Osteoblast (primary cell): Measurements from ENCODE around the gene SLC25A21. TPM values are rescaled to one million over a fixed set of nuclear protein-coding genes. Genes with fewer than 3 reads are reported as not detected.

Experiments
- DNase-seq: peaks from one replicate; pipeline ENCODE4 v3.0.0; 2011; ENCODE audit warnings: low spot score, mixed read lengths; ENCODE audit not compliant: insufficient read length; ENCODE audit errors: missing footprints
- H2AFZ ChIP-seq: 2 replicates; pipeline ENCODE4 v1.6.0; 2011; ENCODE audit warnings: mild to moderate bottlenecking, low read length
- H3K27ac ChIP-seq: 2 replicates; pipeline ENCODE4 v1.5.1; 2011; ENCODE audit warnings: mild to moderate bottlenecking, low read depth, low read length, moderate library complexity
- H3K27me3 ChIP-seq: 2 replicates; pipeline ENCODE4 v1.6.0; 2012; ENCODE audit warnings: mild to moderate bottlenecking, control low read depth, inconsistent platforms, low read length, moderate library complexity; ENCODE audit not compliant: insufficient read depth
- H3K36me3 ChIP-seq: 2 replicates; pipeline ENCODE4 v1.5.1; 2011; ENCODE audit warnings: mild to moderate bottlenecking, low read length, control low read depth, moderate library complexity; ENCODE audit not compliant: insufficient read depth
- H3K4me1 ChIP-seq: 2 replicates; pipeline ENCODE4 v1.5.1; 2011; ENCODE audit warnings: mild to moderate bottlenecking, low read length, control low read depth, moderate library complexity; ENCODE audit not compliant: insufficient read depth
- H3K4me2 ChIP-seq: 2 replicates; pipeline ENCODE4 v1.6.0; 2011; ENCODE audit warnings: mild to moderate bottlenecking, low read length; ENCODE audit not compliant: insufficient read depth
- H3K4me3 ChIP-seq: fragments of 200-600 bp; sonication (generic); 3 replicates; pipeline ENCODE4 v1.5.1; 2012; ENCODE audit warnings: mild to moderate bottlenecking, low read length, inconsistent platforms; ENCODE audit not compliant: insufficient read depth
- H3K79me2 ChIP-seq: 2 replicates; pipeline ENCODE4 v1.6.0; 2012; ENCODE audit warnings: mild to moderate bottlenecking, low read length, control low read depth, inconsistent platforms; ENCODE audit not compliant: insufficient read depth
- H3K9me3 ChIP-seq: 2 replicates; pipeline ENCODE4 v1.5.1; 2011; ENCODE audit warnings: low read depth, low read length, control low read depth
- H4K20me1 ChIP-seq: 2 replicates; pipeline ENCODE4 v1.6.0; 2012; ENCODE audit warnings: mild to moderate bottlenecking, low read length, control low read depth; ENCODE audit not compliant: insufficient read depth
- total RNA-seq: library from RNA; depleted of rRNA; stranded (reverse); fragments of >200 nt; gene quantifications from 2 replicates; pipeline ENCODE4 v1.2.3, GENCODE V29; 2012
- TF ChIP-seq, protein P1 (sequence below): IDR thresholded peaks from 2 replicates; pipeline ENCODE4 v1.5.1; 2011; ENCODE audit warnings: mild to moderate bottlenecking, low read depth, low read length, moderate library complexity; ENCODE audit errors: extremely low read depth

Gene SLC25A21
- total RNA-seq, 1 donor, result 0.72 TPM

DNA sequence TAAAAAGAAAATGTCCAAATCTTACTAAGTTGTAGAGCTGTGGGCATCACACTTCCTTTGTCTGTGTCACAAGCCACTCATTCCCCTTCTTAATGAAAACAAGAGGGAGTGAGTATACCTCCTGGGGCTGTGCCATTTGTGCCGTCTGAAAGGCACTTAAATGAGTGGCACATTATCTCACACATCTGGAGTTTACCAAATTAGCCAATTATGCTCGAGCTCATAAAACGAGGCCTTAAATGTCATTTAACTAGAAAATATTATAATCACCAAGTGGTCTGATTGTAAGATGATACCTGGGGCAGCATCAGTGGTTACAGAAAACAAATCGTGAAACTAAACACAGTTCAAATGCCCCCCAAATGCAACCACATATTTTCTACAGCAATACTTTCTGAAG lies 364.7 kb downstream of the SLC25A21 start:
- Histone ChIP-seq H2AFZ (no peak overlapping the region), H3K4me3 (no peak overlapping the region), H3K36me3 (no peaks in the 10 kb centered on the region), H3K4me2 (no peak overlapping the region), H4K20me1 (no peaks in the 10 kb centered on the region), H3K79me2 (no peaks in the 10 kb centered on the region), H3K9me3 (no peaks in the 10 kb centered on the region), H3K4me1 (no peaks in the 10 kb centered on the region), H3K27me3 (no peaks in the 10 kb centered on the region), H3K27ac (no peak overlapping the region)
- no peak for DNase-seq
- TF ChIP-seq, protein P1, sequence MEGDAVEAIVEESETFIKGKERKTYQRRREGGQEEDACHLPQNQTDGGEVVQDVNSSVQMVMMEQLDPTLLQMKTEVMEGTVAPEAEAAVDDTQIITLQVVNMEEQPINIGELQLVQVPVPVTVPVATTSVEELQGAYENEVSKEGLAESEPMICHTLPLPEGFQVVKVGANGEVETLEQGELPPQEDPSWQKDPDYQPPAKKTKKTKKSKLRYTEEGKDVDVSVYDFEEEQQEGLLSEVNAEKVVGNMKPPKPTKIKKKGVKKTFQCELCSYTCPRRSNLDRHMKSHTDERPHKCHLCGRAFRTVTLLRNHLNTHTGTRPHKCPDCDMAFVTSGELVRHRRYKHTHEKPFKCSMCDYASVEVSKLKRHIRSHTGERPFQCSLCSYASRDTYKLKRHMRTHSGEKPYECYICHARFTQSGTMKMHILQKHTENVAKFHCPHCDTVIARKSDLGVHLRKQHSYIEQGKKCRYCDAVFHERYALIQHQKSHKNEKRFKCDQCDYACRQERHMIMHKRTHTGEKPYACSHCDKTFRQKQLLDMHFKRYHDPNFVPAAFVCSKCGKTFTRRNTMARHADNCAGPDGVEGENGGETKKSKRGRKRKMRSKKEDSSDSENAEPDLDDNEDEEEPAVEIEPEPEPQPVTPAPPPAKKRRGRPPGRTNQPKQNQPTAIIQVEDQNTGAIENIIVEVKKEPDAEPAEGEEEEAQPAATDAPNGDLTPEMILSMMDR, result no peak

DNA sequence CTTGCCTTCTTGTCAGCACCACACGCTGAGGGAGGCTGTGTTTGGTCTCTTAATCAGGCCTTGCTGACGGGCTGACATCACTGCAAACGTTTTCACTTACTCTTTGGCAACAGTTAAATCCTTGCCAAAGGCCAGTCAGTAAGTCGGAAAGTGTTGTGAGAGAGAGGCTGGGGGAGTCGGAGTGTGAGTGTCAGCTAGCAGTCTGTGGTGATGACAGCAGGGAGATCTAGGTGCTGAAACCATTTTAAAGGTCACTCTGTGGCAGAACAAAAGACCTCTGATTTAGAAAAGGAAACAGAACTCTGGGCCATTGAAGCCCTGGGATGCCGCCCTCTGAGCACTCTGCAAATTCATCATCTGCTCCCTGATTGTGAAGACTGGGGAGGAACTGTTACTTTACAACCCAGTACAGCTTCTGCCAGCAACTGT lies 367.3 kb downstream of the SLC25A21 start:
- no peaks in the 10 kb centered on the region for H3K9me3 ChIP-seq
- no peak overlapping the region for H3K27ac ChIP-seq
- TF ChIP-seq, protein P1, result no peak
- H3K27me3 ChIP-seq, result no peaks in the 10 kb centered on the region
- H3K4me1 ChIP-seq, result no peaks in the 10 kb centered on the region
- H3K79me2 ChIP-seq, result no peaks in the 10 kb centered on the region
- no peak overlapping the region for H2AFZ ChIP-seq
- no peak for DNase-seq
- no peaks in the 10 kb centered on the region for H3K36me3 ChIP-seq
- no peaks in the 10 kb centered on the region for H4K20me1 ChIP-seq
- H3K4me3 ChIP-seq, result no peak overlapping the region
- H3K4me2 ChIP-seq, result no peak overlapping the region

- H3K4me2 ChIP-seq, result no peak overlapping the region
- H4K20me1 ChIP-seq, result no peaks in the 10 kb centered on the region
- no peak for DNase-seq
Measured at GRCh38 chr14:36797634-36798033, 374.8 kb downstream of the SLC25A21 start.

GRCh38 chr14:36791402-36791801 lies 381.0 kb downstream of the SLC25A21 start:
- Histone ChIP-seq H2AFZ (no peak overlapping the region), H3K36me3 (no peaks in the 10 kb centered on the region), H3K4me2 (no peak overlapping the region), H3K4me1 (no peaks in the 10 kb centered on the region), H3K27ac (no peak overlapping the region), H3K27me3 (no peaks in the 10 kb centered on the region), H4K20me1 (no peaks in the 10 kb centered on the region), H3K4me3 (no peak overlapping the region), H3K9me3 (no peaks in the 10 kb centered on the region), H3K79me2 (no peaks in the 10 kb centered on the region)
- TF ChIP-seq, protein P1, result no peak
- no peak for DNase-seq

More at GRCh38 chr14:36797634-36798033, 374.8 kb downstream of the SLC25A21 start:
- H3K36me3 ChIP-seq, result no peaks in the 10 kb centered on the region
- no peak overlapping the region for H2AFZ ChIP-seq
- TF ChIP-seq, protein P1, result no peak
- no peak overlapping the region for H3K4me3 ChIP-seq
- H3K79me2 ChIP-seq, result no peaks in the 10 kb centered on the region
- H3K27ac ChIP-seq, result no peak overlapping the region
- no peaks in the 10 kb centered on the region for H3K27me3 ChIP-seq
- no peaks in the 10 kb centered on the region for H3K9me3 ChIP-seq
- H3K4me1 ChIP-seq, result no peaks in the 10 kb centered on the region
